HepG2 (cell line): ENCODE results near the gene YAP1. TPM values are rescaled to one million over a fixed set of nuclear protein-coding genes. Genes with fewer than 3 reads are reported as not detected.

Experiments used
- ARID2 ChIP-seq: sonication (generic); formaldehyde crosslinking; IDR thresholded peaks from 2 replicates; pipeline ENCODE4 v1.8.1; 2022; ENCODE audit warnings: mild to moderate bottlenecking, missing genetic modification reagents, borderline replicate concordance
- CEBPB ChIP-seq: IDR thresholded peaks from 2 replicates; pipeline ENCODE4 v1.6.1; 2011; ENCODE audit warnings: low read depth, low read length, improper control_type of control experiment, borderline replicate concordance
- DRAP1 ChIP-seq: IDR thresholded peaks from 2 replicates; pipeline ENCODE4 v1.6.1; 2016; ENCODE audit warnings: missing genetic modification reagents, missing compliant biosample characterization
- HNF1A ChIP-seq, 2 experiments: sonication (generic) in 1 of 2; formaldehyde crosslinking in 1 of 2; IDR thresholded peaks; 2 replicates each; pipeline versions ENCODE4 v1.4.0 to v1.6.1; 2016 to 2020; ENCODE audit warnings: borderline replicate concordance in 1 of 2, low read depth in 1 of 2, mild to moderate bottlenecking in 1 of 2, missing genetic modification reagents in 1 of 2
- HNRNPK ChIP-seq: fragments of 200-400 bp; formaldehyde crosslinking; IDR thresholded peaks from 2 replicates; pipeline ENCODE4 v1.6.1; 2018; ENCODE audit warnings: low read length, low read depth, moderate library complexity, mild to moderate bottlenecking; ENCODE audit not compliant: poor library complexity, severe bottlenecking
- IKZF1 ChIP-seq: fragments of 450-650 bp; IDR thresholded peaks from 2 replicates; pipeline ENCODE4 v1.7.1; 2016
- KDM1A ChIP-seq: IDR thresholded peaks from 2 replicates; pipeline ENCODE4 v1.6.1; 2016; ENCODE audit warnings: missing compliant biosample characterization
- KDM4B ChIP-seq: sonication (generic); formaldehyde crosslinking; IDR thresholded peaks from 2 replicates; pipeline ENCODE4 v1.4.0; 2020; ENCODE audit warnings: missing genetic modification reagents
- MED1 ChIP-seq: sonication (generic); formaldehyde crosslinking; IDR thresholded peaks from 2 replicates; pipeline ENCODE4 v1.4.0; 2020; ENCODE audit warnings: missing genetic modification reagents
- NFE2 ChIP-seq: sonication (generic); formaldehyde crosslinking; IDR thresholded peaks from 2 replicates; pipeline ENCODE4 v1.4.0; 2020; ENCODE audit warnings: missing genetic modification reagents
- NFIB ChIP-seq: sonication (generic); formaldehyde crosslinking; IDR thresholded peaks from 2 replicates; pipeline ENCODE4 v1.9.0; 2021; ENCODE audit warnings: missing genetic modification reagents, mild to moderate bottlenecking, borderline replicate concordance
- POLR2A ChIP-seq, 2 experiments: IDR thresholded peaks; 2 replicates each; pipeline ENCODE4 v1.6.1; 2011; ENCODE audit warnings: low read depth in 2 of 2, low read length in 2 of 2, mild to moderate bottlenecking in 1 of 2, moderate library complexity in 1 of 2; ENCODE audit not compliant: insufficient read depth in 1 of 2
- SIX1 ChIP-seq: sonication (generic); formaldehyde crosslinking; IDR thresholded peaks from 2 replicates; pipeline ENCODE4 v1.4.0; 2020; ENCODE audit warnings: missing genetic modification reagents, borderline replicate concordance
- TP53 ChIP-seq: sonication (generic); formaldehyde crosslinking; conservative IDR thresholded peaks from 2 replicates; pipeline ENCODE4 v1.4.0; 2020; ENCODE audit warnings: missing genetic modification reagents
- ZBTB14 ChIP-seq: sonication (generic); formaldehyde crosslinking; IDR thresholded peaks from 2 replicates; pipeline ENCODE4 v1.4.0; 2020; ENCODE audit warnings: missing genetic modification reagents
- ZBTB34 ChIP-seq: sonication (generic); formaldehyde crosslinking; IDR thresholded peaks from 2 replicates; pipeline ENCODE4 v1.8.0; 2022; ENCODE audit warnings: mild to moderate bottlenecking, missing genetic modification reagents
- ZBTB44 ChIP-seq: sonication (generic); formaldehyde crosslinking; IDR thresholded peaks from 2 replicates; pipeline ENCODE4 v1.4.0; 2020; ENCODE audit warnings: missing genetic modification reagents
- ZNF251 ChIP-seq: sonication (generic); formaldehyde crosslinking; IDR thresholded peaks from 2 replicates; pipeline ENCODE4 v1.9.0; 2021; ENCODE audit warnings: mild to moderate bottlenecking, missing genetic modification reagents
- ZNF263 ChIP-seq: sonication (generic); formaldehyde crosslinking; IDR thresholded peaks from 2 replicates; pipeline ENCODE4 v1.4.0; 2020; ENCODE audit warnings: missing genetic modification reagents
- ZNF784 ChIP-seq: sonication (generic); formaldehyde crosslinking; IDR thresholded peaks from 2 replicates; pipeline ENCODE4 v1.5.1; 2020; ENCODE audit warnings: missing genetic modification reagents, mild to moderate bottlenecking, borderline replicate concordance
- polyA plus RNA-seq, 8 experiments: library from polyadenylated mRNA; depleted of rRNA in 3 of 8; stranded (reverse) in 7 of 8; unstranded in 1 of 8; fragments of >200 nt; fragmentation: Illumina TruSeq in 4 of 8; extraction: Trizol in 4 of 8; gene quantifications; 2 replicates each; pipeline versions ENCODE4 v1.2.1 to v1.2.3, GENCODE V29; 2011 to 2016; ENCODE audit warnings: low read depth in 4 of 8, missing spikeins in 1 of 8, mixed read lengths in 1 of 8; ENCODE audit not compliant: insufficient read depth in 1 of 8
- total RNA-seq, 5 experiments: library from RNA; depleted of rRNA; stranded (reverse); fragments of >200 nt; fragmentation: Illumina TruSeq; extraction: Trizol; gene quantifications; 2 replicates each; pipeline ENCODE4 v1.2.3, GENCODE V29; 2016; ENCODE audit warnings: low read depth in 1 of 5

Gene YAP1
- total and polyA plus RNA-seq, 2 of the 13 experiments (the other 11 are each of a cell fraction or from before 2014, with no cell fraction given): 59.5 to 91.0 TPM

GRCh38 chr11:102111787-102112508 is 1.7 kb downstream of the YAP1 start (continued):
- TF ChIP-seq HNF1A (IDR thresholded peaks at IDR 0.05; ENCODE audit: low read depth) (peak; percentile 65; the same call in 1 of the 2 replicates), HNF1A (CRISPR knock-in tag; IDR thresholded peaks at IDR 0.05; ENCODE audit: borderline replicate concordance) (peak; percentile 75; the same call in 1 of the 2 replicates), CEBPB (peak; percentile 15; the same call in 1 of the 2 replicates), HNRNPK (no peak), ZBTB44 (CRISPR knock-in tag) (no peak; the same call in 1 of the 2 replicates), SIX1 (CRISPR knock-in tag) (no peak), ZNF251 (CRISPR knock-in tag) (no peak), ZBTB34 (0 out of 2 replicates have a peak, but pooled peaks have one; percentile 22), NFE2 (CRISPR knock-in tag) (no peak), KDM4B (no peak; the same call in none of the 2 replicates), IKZF1 (no peak), ARID2 (CRISPR knock-in tag) (no peak), NFIB (CRISPR knock-in tag) (no peak), ZBTB14 (CRISPR knock-in tag) (no peak), MED1 (CRISPR knock-in tag) (peak; percentile 45), ZNF263 (CRISPR knock-in tag) (no peak), TP53 (CRISPR knock-in tag) (no peak), ZNF784 (CRISPR knock-in tag) (no peak), POLR2A (IDR thresholded peaks at IDR 0.05; ENCODE audit: insufficient read depth in 1 of 2, low read depth in 2 of 2, low read length in 2 of 2) (peak; percentile 28 to 61; a peak in 2 of 4 replicates), KDM1A (CRISPR knock-in tag) (no peak; the same call in 1 of the 2 replicates), DRAP1 (CRISPR knock-in tag) (no peak; the same call in 1 of the 2 replicates)
